ENCODE data around the gene EGLN1. TPM values are rescaled to one million over a fixed set of nuclear protein-coding genes. Genes with fewer than 3 reads are reported as not detected.

Gene EGLN1
- total RNA-seq, 1 donor from 2014 or later: 47.8 TPM

DNA sequence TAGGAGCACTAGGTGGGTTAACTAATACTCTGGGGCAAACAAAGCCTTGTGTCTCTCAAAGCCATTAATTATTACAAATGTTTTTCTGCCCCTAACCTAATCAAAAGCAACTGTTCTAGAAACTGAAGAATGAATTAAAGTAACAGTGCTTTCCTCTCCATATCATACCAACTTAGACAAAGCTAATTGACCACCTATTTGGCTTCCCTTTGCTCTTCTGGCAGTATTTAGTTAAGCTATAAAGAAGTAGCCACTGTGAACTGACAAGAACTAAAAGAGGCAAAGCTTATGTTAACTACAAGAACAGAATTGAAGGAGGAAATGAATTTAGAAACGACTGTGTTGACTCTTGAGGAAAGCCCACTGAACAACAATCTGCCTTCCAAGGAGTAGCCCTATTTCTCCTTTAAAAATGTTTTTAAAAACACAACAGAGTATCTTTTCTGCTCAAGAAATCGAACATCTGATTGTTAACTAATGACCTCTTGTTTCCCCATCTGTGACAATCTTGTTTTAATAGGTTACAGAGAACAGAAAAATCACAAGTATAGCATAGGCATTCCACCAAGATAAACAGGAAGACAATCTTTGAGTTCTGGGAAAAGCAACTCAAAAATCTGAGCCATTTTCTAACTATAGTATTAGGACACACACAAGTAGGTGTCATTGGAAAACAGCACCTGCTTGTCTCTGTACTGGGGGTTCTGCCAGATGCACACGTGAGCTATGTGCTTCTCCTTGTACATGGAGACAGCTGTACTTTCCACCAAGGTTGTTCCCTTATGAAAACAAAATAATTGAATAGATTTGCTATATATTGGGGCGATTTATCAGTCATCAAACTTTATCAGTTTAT lies 3.1 kb upstream of the EGLN1 start:
- intact Hi-C loops (cut with DNase I): loop anchor here (5.0 kb wide), 2 partner anchors 38 to 183 kb away; partner anchors contain the start of gene GNPAT
- no peak overlapping the region for H3K4me3 ChIP-seq
- TF ChIP-seq, protein P1, sequence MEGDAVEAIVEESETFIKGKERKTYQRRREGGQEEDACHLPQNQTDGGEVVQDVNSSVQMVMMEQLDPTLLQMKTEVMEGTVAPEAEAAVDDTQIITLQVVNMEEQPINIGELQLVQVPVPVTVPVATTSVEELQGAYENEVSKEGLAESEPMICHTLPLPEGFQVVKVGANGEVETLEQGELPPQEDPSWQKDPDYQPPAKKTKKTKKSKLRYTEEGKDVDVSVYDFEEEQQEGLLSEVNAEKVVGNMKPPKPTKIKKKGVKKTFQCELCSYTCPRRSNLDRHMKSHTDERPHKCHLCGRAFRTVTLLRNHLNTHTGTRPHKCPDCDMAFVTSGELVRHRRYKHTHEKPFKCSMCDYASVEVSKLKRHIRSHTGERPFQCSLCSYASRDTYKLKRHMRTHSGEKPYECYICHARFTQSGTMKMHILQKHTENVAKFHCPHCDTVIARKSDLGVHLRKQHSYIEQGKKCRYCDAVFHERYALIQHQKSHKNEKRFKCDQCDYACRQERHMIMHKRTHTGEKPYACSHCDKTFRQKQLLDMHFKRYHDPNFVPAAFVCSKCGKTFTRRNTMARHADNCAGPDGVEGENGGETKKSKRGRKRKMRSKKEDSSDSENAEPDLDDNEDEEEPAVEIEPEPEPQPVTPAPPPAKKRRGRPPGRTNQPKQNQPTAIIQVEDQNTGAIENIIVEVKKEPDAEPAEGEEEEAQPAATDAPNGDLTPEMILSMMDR (IDR thresholded peaks at IDR 0.05): no peak
- peak overlapping the region; percentile 22 to 59 for H3K27ac ChIP-seq
- peaks cover 0 to 2% of the 10 kb centered on the region in 2 donors for H3K4me1 ChIP-seq
- H3K27me3 ChIP-seq: no peaks in the 10 kb centered on the region
- H3K9me3 ChIP-seq: no peaks in the 10 kb centered on the region
- DNase-seq (ENCODE audit: low spot score in 2 of 2): no peak
- no peaks in the 10 kb centered on the region for H3K36me3 ChIP-seq

DNA sequence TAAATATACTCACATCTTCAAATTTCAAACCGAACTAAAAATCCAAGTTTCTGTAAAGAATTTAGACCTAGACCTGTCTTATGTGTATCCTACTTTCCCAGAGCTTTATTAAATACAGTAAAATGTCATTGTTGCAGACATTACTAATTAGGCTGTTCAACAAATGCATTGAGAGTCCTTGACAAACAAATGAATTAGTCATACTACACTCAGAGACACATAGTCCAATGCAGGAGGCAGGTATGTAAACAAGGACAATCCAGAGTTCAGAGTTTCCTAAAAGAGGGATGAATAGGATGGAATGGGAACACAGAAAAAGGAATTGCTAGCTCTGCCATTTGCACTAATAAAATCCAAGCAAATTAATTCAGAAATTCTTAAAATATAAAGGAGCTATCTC lies 1.6 kb upstream of the EGLN1 start:
- intact Hi-C loops (cut with DNase I): loop anchor here (2.0 to 5.0 kb wide), 3 partner anchors 36 to 181 kb away; partner anchors contain the start of genes EXOC8 and GNPAT
- TF ChIP-seq, protein P1 (IDR thresholded peaks at IDR 0.05): no peak
- Histone ChIP-seq H3K4me1 (peaks cover 0 to 2% of the 10 kb centered on the region in 2 donors), H3K27me3 (no peaks in the 10 kb centered on the region), H3K36me3 (no peaks in the 10 kb centered on the region), H3K27ac (peak overlapping the region in 1 of 2 donors; percentile 100), H3K9me3 (no peaks in the 10 kb centered on the region), H3K4me3 (no peak overlapping the region)
- no peak for DNase-seq (ENCODE audit: low spot score in 2 of 2)

DNA sequence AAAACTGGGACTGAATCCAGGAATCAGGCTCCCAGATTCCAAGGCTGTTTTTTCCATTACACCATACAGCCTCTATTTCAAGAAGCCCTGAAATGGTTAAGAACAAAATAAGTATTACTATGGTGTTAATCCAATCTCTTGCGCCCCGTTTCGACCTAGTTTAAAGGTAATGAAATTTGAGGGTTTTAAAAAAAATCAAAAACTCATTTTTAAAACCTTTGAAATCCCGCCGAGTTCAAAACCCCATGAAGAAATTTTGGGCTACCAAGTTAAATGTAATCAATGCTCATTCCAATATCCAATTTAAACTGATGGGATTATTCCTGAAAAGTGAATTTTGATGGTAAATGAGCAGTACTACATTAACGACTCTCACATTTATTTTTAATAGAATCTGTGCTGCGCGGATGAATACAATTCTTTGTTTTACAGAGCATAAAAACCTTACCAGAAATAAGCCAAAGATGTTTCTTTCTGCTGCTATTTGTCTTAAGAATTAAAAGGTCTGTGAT lies 767 bp upstream of the EGLN1 start:
- H3K36me3 ChIP-seq: no peaks in the 10 kb centered on the region
- intact Hi-C loops (cut with DNase I): loop anchor here (1.0 to 5.0 kb wide), 5 partner anchors 36 to 181 kb away; partner anchors contain the start of genes EXOC8, GNPAT and TSNAX
- DNase-seq (ENCODE audit: low spot score in 2 of 2): no peak
- no peaks in the 10 kb centered on the region for H3K9me3 ChIP-seq
- TF ChIP-seq, protein P1 (IDR thresholded peaks at IDR 0.05): no peak
- H3K27ac ChIP-seq: peak overlapping the region; percentile 97 to 100
- peaks cover 0 to 2% of the 10 kb centered on the region in 2 donors for H3K4me1 ChIP-seq
- H3K27me3 ChIP-seq: no peaks in the 10 kb centered on the region
- peak overlapping the region; percentile 86 to 100 for H3K4me3 ChIP-seq

DNA sequence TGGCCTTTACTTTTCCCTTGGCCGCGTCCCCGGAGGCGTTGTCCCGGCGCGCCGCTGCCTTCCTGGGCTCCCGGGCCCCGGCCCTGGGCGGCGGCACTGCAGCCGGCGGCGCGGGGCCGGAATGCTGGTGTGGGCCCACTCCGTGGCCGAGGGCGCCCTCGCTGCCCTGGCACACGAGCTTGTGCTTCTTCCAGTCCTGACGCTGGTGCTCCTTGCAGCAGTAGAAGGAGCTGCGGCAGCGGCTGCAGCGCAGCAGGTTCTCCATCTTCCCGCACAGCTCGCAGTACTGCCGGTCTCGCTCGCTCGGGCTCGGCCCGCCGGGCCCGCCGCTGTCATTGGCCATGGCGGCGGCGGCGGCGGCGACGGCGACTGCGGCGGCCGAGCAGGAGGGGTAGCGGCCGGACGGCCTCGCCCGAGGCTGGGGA lies 529 bp downstream of the EGLN1 start:
- no peaks in the 10 kb centered on the region for H3K9me3 ChIP-seq
- TF ChIP-seq, protein P1 (IDR thresholded peaks at IDR 0.05): no peak
- peaks cover 0 to 9% of the 10 kb centered on the region in 2 donors for H3K4me1 ChIP-seq
- peak in 1 of 2 donors; percentile 76 for DNase-seq (ENCODE audit: low spot score in 2 of 2)
- intact Hi-C loops (cut with DNase I): loop anchor here (2.0 to 5.0 kb wide), 3 partner anchors 15 to 179 kb away; partner anchors contain the start of gene GNPAT
- peak overlapping the region; percentile 97 to 100 for H3K27ac ChIP-seq
- peak overlapping the region; percentile 86 to 100 for H3K4me3 ChIP-seq
- no peaks in the 10 kb centered on the region for H3K36me3 ChIP-seq
- H3K27me3 ChIP-seq: no peaks in the 10 kb centered on the region

DNA sequence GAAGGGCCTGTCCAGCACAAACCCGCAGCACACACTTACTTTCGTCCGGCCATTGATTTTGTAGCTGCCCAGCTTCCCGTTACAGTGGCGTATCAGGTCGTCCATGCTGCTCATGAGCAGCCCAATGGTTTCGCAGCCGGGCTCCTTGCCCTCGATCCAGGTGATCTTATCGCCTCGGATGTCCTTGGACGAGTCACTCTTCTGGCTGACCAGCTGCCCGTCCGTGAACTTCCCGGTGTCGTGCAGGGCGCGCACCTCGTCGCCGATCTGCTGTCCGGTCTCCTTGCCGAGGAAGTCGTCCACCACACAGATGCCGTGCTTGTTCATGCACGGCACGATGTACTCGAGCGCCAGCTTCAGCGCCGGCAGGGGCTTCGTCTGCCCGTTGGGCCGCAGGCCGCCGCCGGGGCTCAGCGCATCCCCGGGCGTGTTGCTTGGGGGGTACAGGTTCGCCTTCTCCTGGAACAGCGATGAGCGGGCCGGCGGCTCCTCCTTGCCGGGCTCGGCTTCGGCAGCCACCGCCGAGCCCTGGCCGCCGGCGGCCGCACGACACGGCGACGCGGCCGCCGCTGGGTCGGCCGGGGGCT lies 1.0 kb downstream of the EGLN1 start:
- Histone ChIP-seq H3K9me3 (no peaks in the 10 kb centered on the region), H3K36me3 (no peaks in the 10 kb centered on the region), H3K27ac (peak overlapping the region; percentile 97 to 100), H3K4me1 (peaks cover 0 to 9% of the 10 kb centered on the region in 2 donors), H3K4me3 (peak overlapping the region; percentile 86 to 100), H3K27me3 (no peaks in the 10 kb centered on the region)
- intact Hi-C loops (cut with DNase I): loop anchor here (2.0 to 5.0 kb wide), 3 partner anchors 14 to 179 kb away; partner anchors contain the start of gene GNPAT
- TF ChIP-seq, protein P1 (IDR thresholded peaks at IDR 0.05): no peak
- DNase-seq (ENCODE audit: low spot score in 2 of 2): peak in 1 of 2 donors; percentile 74

Data from ascending aorta (tissue), 2 donors.